Bronchial epithelial cell (primary cell): ENCODE measurements around the gene CLCN4. TPM values are rescaled to one million over a fixed set of nuclear protein-coding genes. Genes with fewer than 3 reads are reported as not detected.

Experiments
- DNase-seq: peaks from one replicate; pipeline ENCODE4 v3.0.0-alpha.2; 2010; ENCODE audit warnings: low read depth
- FAIRE-seq: peaks from 2 replicates; lab custom pipeline; 2011; peaks lifted over from hg19 to GRCh38; lab: Jason Lieb, UNC
- H3K27me3 ChIP-seq: 2 replicates; pipeline ENCODE4 v1.5.1; 2011; ENCODE audit warnings: low read length; ENCODE audit not compliant: control insufficient read depth, insufficient read depth
- H3K36me3 ChIP-seq: 2 replicates; pipeline ENCODE4 v1.5.1; 2011; ENCODE audit warnings: low read length; ENCODE audit not compliant: control insufficient read depth, insufficient read depth
- H3K4me3 ChIP-seq: 2 replicates; pipeline ENCODE4 v1.5.1; 2011; ENCODE audit warnings: mild to moderate bottlenecking, low read depth, low read length, control low read depth
- total RNA-seq: library from RNA; depleted of rRNA; stranded (reverse); fragments of >200 nt; gene quantifications from 2 replicates; pipeline ENCODE4 v1.2.1, GENCODE V29; 2014
- TF ChIP-seq, protein P1 (sequence below): IDR thresholded peaks from 2 replicates; pipeline ENCODE4 v1.5.1; 2011; ENCODE audit warnings: mild to moderate bottlenecking, moderate library complexity, low read length, control low read depth, inconsistent platforms; ENCODE audit not compliant: insufficient read depth, severe bottlenecking

Gene CLCN4
- total RNA-seq, 1 donor from 2014 or later = 1.3 TPM

- FAIRE-seq (peak; percentile 72), DNase-seq (no peak)
- Histone ChIP-seq H3K4me3 (no peak overlapping the region), H3K27me3 (no peaks in the 10 kb centered on the region), H3K36me3 (no peaks in the 10 kb centered on the region)
- TF ChIP-seq, protein P1, sequence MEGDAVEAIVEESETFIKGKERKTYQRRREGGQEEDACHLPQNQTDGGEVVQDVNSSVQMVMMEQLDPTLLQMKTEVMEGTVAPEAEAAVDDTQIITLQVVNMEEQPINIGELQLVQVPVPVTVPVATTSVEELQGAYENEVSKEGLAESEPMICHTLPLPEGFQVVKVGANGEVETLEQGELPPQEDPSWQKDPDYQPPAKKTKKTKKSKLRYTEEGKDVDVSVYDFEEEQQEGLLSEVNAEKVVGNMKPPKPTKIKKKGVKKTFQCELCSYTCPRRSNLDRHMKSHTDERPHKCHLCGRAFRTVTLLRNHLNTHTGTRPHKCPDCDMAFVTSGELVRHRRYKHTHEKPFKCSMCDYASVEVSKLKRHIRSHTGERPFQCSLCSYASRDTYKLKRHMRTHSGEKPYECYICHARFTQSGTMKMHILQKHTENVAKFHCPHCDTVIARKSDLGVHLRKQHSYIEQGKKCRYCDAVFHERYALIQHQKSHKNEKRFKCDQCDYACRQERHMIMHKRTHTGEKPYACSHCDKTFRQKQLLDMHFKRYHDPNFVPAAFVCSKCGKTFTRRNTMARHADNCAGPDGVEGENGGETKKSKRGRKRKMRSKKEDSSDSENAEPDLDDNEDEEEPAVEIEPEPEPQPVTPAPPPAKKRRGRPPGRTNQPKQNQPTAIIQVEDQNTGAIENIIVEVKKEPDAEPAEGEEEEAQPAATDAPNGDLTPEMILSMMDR = no peak
Measured at GRCh38 chrX:10160211-10160610, 3.4 kb downstream of the CLCN4 start.

DNA sequence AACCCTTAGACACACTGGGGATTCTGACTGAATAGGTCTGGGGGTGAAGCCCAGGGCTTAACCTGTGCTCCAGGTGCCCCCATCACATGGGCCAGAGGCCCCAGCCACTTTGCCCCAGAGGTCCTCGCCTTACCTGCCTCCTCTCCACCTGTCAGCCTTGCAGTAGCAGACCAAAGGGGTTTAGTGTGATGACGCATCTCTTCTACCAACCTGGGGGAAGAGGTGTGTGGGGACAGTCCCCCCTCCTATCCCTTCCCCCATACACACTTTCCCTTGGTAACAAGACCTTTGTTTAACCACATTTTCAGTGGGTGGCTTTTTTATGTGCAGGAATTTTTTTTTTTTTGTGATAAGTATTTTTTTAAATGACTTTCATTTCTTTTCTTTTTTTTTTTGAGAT lies 6.3 kb downstream of the CLCN4 start:
- Histone ChIP-seq H3K27me3 (no peaks in the 10 kb centered on the region), H3K36me3 (no peaks in the 10 kb centered on the region), H3K4me3 (no peak overlapping the region)
- FAIRE-seq (no peak), DNase-seq (no peak)
- TF ChIP-seq, protein P1 = no peak

DNA sequence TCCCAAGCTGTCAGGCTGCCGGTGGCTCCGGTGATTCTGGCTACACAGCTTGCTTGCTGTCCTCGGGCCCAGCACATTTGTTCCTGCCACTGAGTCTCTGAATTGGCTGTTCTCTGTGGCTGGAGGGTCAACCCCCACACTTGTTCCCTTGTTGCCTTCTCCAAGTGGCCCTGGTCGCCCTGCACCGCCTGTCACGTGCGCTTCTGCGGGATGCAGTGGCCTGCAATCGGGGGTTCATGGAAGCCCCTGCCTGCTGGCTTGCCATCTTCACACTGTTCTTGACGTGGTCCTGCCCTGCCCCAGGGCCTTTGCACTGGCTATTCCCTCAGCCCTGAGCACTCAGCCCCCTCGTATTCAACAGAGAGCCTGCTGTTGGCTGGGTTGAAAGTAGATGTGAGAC lies 8.1 kb downstream of the CLCN4 start:
- Histone ChIP-seq H3K27me3 (no peaks in the 10 kb centered on the region), H3K36me3 (no peaks in the 10 kb centered on the region), H3K4me3 (no peak overlapping the region)
- FAIRE-seq = peak; percentile 7
- DNase-seq = no peak
- TF ChIP-seq, protein P1 = no peak

DNA sequence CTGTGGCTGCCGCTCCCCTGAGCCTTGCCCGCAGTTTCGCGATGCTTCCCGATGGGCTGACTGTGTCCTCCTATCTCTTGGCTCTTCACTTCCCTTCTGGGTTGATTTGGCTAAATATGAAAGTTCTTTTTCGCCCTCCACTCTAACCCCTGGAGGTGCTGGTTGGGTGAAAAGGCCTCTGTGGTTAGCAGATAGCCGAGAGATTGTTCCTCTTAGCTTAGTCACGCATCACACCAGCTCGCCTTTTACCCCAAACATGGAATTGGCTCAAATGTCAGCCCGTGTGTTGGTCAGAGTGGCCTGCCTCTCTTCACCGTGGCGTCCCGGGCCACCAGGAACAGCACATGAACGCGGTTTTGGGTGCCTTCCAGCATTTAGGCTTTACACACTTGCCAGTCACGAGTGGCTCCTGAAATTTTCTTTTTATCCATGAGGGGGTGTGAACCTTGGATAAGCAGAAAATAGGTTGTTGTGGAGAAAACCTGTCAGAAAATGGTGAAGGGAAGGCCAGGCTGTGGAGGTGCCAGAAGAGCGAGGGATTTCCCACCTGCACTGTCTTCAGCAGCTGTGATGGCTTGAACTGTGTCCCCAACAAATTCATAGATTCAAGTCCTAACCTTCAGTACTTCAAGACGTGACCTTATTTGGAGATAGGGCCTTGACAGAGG lies 8.9 kb downstream of the CLCN4 start:
- TF ChIP-seq, protein P1 = no peak
- DNase-seq (no peak), FAIRE-seq (no peak)
- Histone ChIP-seq H3K36me3 (no peaks in the 10 kb centered on the region), H3K4me3 (no peak overlapping the region), H3K27me3 (no peaks in the 10 kb centered on the region)

- FAIRE-seq (no peak), DNase-seq (no peak)
- H3K36me3 ChIP-seq = no peaks in the 10 kb centered on the region
- H3K4me3 ChIP-seq = no peak overlapping the region
- TF ChIP-seq, protein P1 = no peak
- no peaks in the 10 kb centered on the region for H3K27me3 ChIP-seq
Measured at GRCh38 chrX:10166248-10166716, 9.5 kb downstream of the CLCN4 start.

DNA sequence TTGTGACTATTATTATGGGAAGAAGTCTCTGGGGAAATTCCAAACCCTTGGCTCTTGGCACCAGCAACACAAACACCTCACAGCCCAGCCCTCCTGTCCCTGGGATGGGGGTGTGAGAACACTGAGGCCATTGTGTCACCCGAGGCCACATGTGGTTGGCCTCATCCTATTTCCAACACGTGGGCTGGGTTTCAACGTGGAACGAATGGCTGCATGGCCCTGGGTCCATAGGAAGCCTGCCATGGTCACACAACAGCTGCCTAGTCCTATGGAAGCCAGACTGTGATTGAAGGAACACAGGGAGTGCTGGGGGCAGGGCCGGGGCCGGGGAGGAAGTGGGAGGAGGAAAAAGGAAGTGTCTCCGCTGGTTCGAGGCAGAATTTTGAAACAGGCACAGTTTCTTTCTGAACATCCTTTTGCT lies 10.0 kb downstream of the CLCN4 start:
- Histone ChIP-seq H3K4me3 (no peak overlapping the region), H3K36me3 (no peaks in the 10 kb centered on the region), H3K27me3 (no peaks in the 10 kb centered on the region)
- FAIRE-seq = no peak
- TF ChIP-seq, protein P1 = no peak
- no peak for DNase-seq
